ENCODE measurements around the gene MUC6.
"Not testable (repeated sequence)": the region's sequence is repeated elsewhere in the genome, so short reads cannot be mapped to it uniquely, and the experiment has no call there.

The MUC6 gene

GRCh38 chr11:1023811-1024596, 12.5 kb downstream of the MUC6 start:
- no peak for DNase-seq (ENCODE audit: low spot score)

DNA sequence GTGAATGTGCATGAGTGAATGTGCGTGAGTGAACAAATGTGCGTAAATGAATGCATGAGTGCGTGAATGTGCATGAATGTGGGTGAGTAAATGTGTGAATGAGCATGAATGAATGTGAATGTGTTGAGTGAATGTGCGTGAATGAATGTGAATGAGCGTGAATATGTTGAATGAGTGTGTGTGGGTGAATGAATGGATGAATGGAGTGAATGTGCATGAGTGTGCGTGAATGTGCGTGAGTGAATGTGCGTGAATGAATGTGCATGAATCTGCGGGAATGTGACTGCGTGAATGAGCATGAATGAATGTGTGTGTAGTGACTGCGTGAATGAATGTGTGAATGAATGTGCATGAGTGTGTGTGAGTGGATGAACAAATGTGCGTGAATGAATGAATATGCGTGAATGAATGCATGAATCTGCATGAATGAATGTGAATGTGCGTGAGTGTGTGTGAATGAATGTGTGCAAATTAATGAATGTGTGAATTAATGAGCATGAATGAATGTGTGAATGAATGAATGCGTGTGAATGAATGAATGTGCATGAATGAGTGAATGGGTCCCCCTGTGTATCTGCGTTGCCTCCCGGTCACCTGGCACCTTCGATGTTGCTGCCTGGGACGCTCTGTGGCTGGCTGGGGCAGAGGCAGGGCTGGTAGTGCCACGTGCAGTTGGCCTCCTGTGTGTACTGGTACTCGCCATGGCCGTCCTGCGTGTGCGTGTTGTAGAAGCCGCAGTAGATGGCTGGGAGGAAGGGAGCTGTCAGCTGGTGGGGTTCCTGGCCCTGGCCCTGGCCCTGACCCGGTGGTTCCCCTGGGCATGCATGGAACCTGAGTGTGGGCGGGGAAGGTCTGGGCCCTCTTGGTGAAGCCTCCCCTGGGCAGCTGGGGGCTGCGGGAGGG, 13.4 kb downstream of the MUC6 start:
- DNase-seq (ENCODE audit: low spot score) = no peak

DNA sequence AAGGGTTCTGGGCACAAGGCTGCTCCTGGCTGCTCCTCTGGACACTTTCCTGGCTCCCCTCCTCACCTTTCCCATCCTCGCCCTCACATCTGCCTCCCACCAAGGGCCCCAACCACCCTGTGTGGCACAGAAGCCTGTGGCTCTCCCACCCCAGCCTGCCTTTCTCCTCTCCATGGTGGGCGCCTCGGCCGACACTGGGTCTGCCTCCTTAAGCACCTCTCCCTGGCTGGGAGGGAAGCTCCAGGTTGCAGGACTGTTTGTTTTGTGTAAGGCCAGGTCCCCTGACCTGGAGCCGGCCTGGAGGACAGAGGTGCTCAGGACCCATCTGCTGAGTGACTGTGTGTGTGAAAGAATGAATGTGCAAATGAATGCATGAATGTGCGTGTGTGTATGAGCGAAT, 14.1 kb downstream of the MUC6 start:
- no peak for DNase-seq (ENCODE audit: low spot score)

GRCh38 chr11:1020211-1020905, 16.2 kb downstream of the MUC6 start:
- no peak for DNase-seq (ENCODE audit: low spot score)

- DNase-seq (ENCODE audit: low spot score) = no peak
Measured at GRCh38 chr11:1019321-1019910, 17.1 kb downstream of the MUC6 start.

GRCh38 chr11:1018091-1018490, 18.4 kb downstream of the MUC6 start:
- DNase-seq (ENCODE audit: low spot score) = no peak

DNA sequence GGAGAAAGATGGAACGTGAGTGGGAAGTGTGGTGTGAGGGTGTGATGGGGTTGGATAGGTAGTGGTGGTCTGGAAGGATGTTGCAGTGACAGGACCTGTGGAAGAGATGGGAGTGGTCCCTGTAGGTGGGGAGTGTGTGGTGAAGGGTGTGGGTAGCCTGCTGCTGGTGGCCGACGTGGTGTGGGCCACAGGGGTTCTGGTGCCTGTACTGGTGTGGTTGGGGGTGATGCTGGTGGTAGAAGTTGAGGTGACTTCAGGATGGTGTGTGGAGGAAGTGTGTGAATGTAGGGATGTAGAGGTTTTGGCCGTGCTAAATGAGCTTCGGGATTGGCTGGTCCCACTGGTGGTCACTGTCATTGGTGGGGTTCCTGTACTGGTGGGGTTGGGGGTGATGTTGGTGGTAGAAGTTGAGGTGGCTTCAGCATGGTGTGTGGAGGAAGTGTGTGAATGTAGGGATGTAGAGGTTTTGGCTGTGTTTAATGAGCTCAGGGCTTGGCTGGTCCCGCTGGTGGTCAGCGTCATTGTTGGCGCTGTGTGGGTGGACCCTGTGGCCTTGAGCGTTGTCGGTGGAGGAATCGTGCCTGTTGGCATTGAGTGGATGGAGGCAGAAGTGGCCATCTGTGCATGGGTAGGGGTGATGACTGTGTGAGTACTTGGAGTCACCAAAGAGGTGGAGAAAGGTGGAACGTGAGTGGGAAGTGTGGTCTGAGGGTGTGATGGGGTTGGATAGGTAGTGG, 19.1 kb downstream of the MUC6 start:
- DNase-seq (ENCODE audit: low spot score) = peak; percentile 18

GRCh38 chr11:1016610-1017126, 19.9 kb downstream of the MUC6 start:
- not testable (repeated sequence) for DNase-seq (ENCODE audit: low spot score)

GRCh38 chr11:1015826-1016545, 20.5 kb downstream of the MUC6 start:
- DNase-seq (ENCODE audit: low spot score) = no peak

DNA sequence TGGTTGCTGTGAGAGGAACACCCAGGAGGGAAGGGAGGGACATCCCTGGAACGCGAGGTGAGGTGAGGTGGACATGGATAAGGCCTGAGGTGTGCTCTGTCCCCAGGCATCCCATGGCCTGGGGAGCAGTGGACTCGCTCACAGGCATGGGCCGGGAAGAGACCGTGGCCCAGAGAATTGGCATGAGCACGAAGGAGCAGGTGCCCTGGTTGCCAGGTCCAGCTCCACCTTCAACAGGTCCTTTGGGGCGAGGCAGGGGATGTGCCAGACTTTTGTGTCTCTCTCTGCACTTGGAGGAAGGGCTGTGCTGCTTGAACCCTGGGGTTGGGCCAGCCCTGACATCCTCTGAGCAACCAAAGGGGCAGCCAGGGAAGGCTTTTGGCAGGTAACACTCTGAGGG, 21.5 kb downstream of the MUC6 start:
- no peak for DNase-seq (ENCODE audit: low spot score)

GRCh38 chr11:1014276-1014675, 22.2 kb downstream of the MUC6 start:
- no peak for DNase-seq (ENCODE audit: low spot score)

DNA sequence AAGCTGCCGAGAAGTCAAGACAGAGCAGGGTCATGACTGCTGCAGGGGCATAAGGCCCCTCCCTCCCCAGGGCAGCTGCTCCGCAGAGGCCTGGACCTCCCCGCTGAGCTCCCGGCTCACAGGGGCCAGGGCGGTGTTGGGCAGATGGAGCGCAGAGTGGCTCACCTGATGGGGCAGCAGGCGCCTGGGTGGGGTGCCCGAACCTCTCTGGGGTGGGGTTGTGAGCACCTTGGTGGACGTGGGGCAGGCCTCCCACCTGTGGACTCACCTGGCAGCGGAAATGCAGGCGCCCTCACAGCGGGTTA, 22.9 kb downstream of the MUC6 start:
- no peak for DNase-seq (ENCODE audit: low spot score)

DNA sequence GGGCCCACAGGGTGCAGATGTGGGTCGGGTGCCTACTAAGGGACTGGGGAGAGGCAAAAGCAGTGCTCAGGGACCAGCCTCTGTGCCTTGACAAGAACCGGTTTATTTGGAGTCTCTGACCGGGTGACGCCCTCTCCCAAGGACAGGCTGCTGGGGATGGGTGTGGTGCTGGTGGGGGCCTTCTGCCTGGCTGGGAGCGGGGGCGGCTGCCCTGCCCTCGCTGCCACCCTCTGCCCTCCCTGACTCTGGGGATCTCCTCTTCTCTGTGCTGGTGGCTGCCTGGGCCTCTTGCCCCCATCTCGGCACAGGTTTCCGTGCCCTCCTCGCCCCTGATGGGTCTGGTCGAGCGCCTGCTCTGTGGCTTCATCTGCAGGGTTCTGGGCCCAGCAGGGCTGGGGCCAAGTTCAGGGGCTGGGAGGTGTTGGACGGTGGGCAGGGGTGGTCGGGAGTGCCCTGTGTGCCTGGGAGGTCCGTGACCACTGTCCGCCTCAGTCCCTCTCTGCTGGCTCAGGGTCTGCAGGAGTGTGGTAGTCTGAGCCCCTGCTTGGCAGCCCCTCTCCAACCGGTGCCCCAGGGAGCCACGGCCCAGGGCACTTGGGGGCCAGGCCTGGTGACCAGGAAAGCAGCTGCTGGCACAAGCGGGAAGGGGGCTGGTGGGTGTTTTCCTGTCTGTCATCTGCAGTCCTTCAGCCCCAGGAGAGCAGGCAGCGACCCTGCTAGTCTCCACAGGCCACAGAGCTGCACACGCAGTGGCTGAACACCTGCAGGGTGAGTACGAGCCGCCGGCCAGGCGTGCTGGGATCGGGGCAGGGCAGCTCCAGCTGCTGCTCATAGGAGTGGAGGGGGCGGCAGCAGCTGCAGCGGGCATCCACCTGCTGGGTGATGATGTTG, 23.5 kb downstream of the MUC6 start:
- no peak for DNase-seq (ENCODE audit: low spot score)

- DNase-seq (ENCODE audit: low spot score) = no peak
Measured at GRCh38 chr11:1012291-1012690, 24.2 kb downstream of the MUC6 start.

GRCh38 chr11:1011320-1011698, 25.2 kb downstream of the MUC6 start:
- no peak for DNase-seq (ENCODE audit: low spot score)

GRCh38 chr11:1010551-1011319, 25.8 kb downstream of the MUC6 start:
- no peak for DNase-seq (ENCODE audit: low spot score)

DNA sequence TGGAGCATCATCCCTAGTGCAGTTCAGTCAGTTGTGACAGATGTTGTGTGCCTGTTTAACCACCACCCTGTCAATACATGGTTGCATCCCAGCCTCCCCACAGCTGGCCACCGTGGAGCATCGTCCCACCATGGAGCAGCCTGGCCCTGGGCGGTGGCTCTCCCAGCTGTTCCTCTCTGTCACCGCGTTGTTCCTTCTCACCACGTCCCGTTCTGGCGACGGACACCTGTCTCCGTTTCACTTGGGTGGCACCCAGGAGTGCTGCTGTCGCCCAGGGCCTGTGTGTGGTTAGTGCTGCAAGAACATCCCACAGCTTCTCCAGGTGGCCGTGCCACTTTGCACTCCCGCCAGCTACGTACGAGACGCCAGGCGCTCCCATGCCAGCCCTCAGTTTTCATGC, 26.5 kb downstream of the MUC6 start:
- no peak for DNase-seq (ENCODE audit: low spot score)

DNA sequence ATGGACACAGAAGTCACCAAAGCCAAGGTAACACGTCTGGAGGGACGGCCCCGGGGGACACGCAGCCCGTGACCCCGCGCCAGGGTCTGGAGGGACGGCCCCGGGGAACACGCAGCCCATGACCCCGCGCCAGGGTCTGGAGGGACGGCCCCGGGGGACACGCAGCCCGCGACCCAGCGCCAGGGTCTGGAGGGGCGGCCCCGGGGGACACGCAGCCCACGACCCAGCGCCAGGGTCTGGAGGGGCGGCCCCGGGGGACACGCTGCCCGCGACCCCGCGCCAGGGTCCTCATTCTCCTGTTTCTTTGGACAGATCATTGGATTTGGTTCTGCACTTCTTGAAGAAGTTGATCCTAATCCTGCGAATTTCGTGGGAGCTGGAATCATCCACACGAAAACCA, 27.1 kb downstream of the MUC6 start:
- no peak for DNase-seq (ENCODE audit: low spot score)

DNA sequence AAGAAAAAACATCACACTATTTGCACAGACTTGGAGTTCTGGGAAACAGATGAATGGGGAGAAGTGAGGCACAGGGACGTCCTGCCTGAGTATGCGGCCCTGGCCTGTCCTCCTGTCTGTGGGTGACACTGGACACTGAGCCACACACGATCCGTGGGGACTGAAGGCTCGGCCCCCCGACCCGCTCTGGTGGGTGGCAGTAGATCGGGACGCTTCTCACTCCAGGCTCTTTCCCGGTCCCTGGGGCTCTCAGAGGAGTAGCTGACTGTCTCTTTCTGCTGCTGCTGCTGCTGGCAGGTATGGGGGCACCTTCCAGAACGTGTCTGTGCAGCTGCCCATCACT, 27.7 kb downstream of the MUC6 start:
- no peak for DNase-seq (ENCODE audit: low spot score)
